K562 (cell line): ENCODE data around the gene PLEKHM3.

ENCODE experiments used
- FOXJ2 ChIP-seq: fragments of 200-800 bp; sonication (Bioruptor generic); IDR thresholded peaks from 2 replicates; pipeline ENCODE4 v1.6.1; 2016; ENCODE audit warnings: missing genetic modification characterization, missing compliant biosample characterization
- HDAC6 ChIP-seq: IDR thresholded peaks from 2 replicates; pipeline ENCODE4 v1.6.1; 2012; ENCODE audit warnings: low read depth, mild to moderate bottlenecking, control low read depth, inconsistent platforms, low read length, moderate library complexity
- HNRNPUL1 ChIP-seq: fragments of 200-400 bp; formaldehyde crosslinking; IDR thresholded peaks from 2 replicates; pipeline ENCODE4 v1.6.1; 2017; ENCODE audit warnings: low read length
- MAFK ChIP-seq: IDR thresholded peaks from 2 replicates; pipeline ENCODE4 v1.6.1; 2011; ENCODE audit warnings: low read length, improper control_type of control experiment
- NFYB ChIP-seq: IDR thresholded peaks from 2 replicates; pipeline ENCODE4 v1.6.1; 2011; ENCODE audit warnings: mild to moderate bottlenecking, moderate library complexity; ENCODE audit not compliant: insufficient read length; ENCODE audit errors: extremely low read depth
- PPARD ChIP-seq: fragments of 250-450 bp; sonication (Bioruptor Pico); IDR thresholded peaks from 2 replicates; pipeline ENCODE4 v1.8.0; 2022; ENCODE audit warnings: inconsistent platforms, mild to moderate bottlenecking, moderate library complexity
- SAP30 ChIP-seq: fragments of 200-600 bp; sonication (generic); IDR thresholded peaks from 2 replicates; pipeline ENCODE4 v1.6.1; 2012; ENCODE audit warnings: borderline replicate concordance, low read depth, mild to moderate bottlenecking, moderate library complexity, low read length, control low read depth, inconsistent platforms; ENCODE audit not compliant: insufficient read depth, poor library complexity, severe bottlenecking
- TAF1 ChIP-seq: IDR thresholded peaks from 2 replicates; pipeline ENCODE4 v1.6.1; 2011; ENCODE audit warnings: mild to moderate bottlenecking, low read length, moderate library complexity; ENCODE audit not compliant: insufficient read depth, control insufficient read depth, severe bottlenecking; ENCODE audit errors: extremely low read depth
- UBTF ChIP-seq, 2 experiments: IDR thresholded peaks; 2 replicates each; pipeline ENCODE4 v1.6.1; 2012; ENCODE audit warnings: improper control_type of control experiment in 2 of 2, low read depth in 2 of 2, low read length in 2 of 2, borderline replicate concordance in 1 of 2
- ZNF507 ChIP-seq: conservative IDR thresholded peaks from 2 replicates; pipeline ENCODE4 v1.6.1; 2017; ENCODE audit warnings: missing genetic modification characterization, missing compliant biosample characterization
- TF ChIP-seq, protein P1 (sequence below): sonication (generic); formaldehyde crosslinking; IDR thresholded peaks from 2 replicates; pipeline ENCODE4 v1.8.1; 2023; ENCODE audit warnings: mild to moderate bottlenecking, missing genetic modification reagents

GRCh38 chr2:207970147-207970825 lies 55.0 kb downstream of the PLEKHM3 start:
- no peak for TF ChIP-seq UBTF (IDR thresholded peaks at IDR 0.05; ENCODE audit: borderline replicate concordance in 1 of 2, low read depth in 2 of 2, low read length in 2 of 2)
- TF ChIP-seq PPARD (CRISPR knock-in tag): no peak
- no peak for TF ChIP-seq HDAC6
- TF ChIP-seq NFYB: no peak
- no peak for TF ChIP-seq SAP30
- no peak for TF ChIP-seq TAF1
- TF ChIP-seq, protein P1, sequence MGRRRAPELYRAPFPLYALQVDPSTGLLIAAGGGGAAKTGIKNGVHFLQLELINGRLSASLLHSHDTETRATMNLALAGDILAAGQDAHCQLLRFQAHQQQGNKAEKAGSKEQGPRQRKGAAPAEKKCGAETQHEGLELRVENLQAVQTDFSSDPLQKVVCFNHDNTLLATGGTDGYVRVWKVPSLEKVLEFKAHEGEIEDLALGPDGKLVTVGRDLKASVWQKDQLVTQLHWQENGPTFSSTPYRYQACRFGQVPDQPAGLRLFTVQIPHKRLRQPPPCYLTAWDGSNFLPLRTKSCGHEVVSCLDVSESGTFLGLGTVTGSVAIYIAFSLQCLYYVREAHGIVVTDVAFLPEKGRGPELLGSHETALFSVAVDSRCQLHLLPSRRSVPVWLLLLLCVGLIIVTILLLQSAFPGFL (CRISPR knock-in tag): no peak
- no peak for TF ChIP-seq MAFK
- TF ChIP-seq ZNF507 (tag): no peak
- TF ChIP-seq FOXJ2 (tag): no peak
- TF ChIP-seq HNRNPUL1: no peak
